ENCODE measurements around the gene ATP2A2. TPM values are rescaled to one million over a fixed set of nuclear protein-coding genes. Genes with fewer than 3 reads are reported as not detected.

ATP2A2 gene
- total RNA-seq, 6 experiments from 2014 or later, result 95.6 to 155 (median 113) TPM

DNA sequence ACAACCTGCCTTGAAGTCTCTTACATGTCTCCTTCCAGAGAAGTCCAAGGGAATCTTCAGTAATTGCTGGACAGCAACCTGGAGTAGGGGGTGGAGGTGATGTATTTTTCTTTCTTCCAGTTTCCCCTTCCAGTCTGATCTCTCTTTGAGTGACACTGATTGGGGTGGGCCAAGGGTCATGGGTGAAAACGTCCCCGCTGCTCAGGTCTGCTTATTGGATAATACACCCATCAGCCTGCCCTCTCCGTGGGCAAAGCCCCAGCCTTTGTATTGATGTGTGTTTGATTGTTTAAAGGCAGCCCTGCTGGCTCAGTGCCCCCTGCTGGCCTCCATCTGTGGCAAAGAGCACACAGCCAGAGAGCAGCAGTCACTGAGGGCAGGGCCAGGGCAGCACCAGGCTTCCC is 35.7 kb upstream of the ATP2A2 start:
- WGBS (ENCODE audit: insufficient coverage, low coverage, low lambda C conversion rate, missing lambda C conversion rate), result 17% methylated on average over 2 of the region's 3 CpGs
- H3K27me3 ChIP-seq, result no peaks in the 10 kb centered on the region
- intact Hi-C loops (cut with DNase I), result no loop called here
- DNase-seq (peak; percentile 84 to 92 (median 90)), ATAC-seq (peak; percentile 47 to 60 (median 55))
- H3K9me3 ChIP-seq, result no peaks in the 10 kb centered on the region
- H3K4me3 ChIP-seq, result no peak overlapping the region
- peak overlapping the region in 2 of 3 donors; percentile 92 to 93 for H3K27ac ChIP-seq
- H3K36me3 ChIP-seq, result no peaks in the 10 kb centered on the region
- H3K4me1 ChIP-seq, result peaks cover 0 to 47% (median 26%) of the 10 kb centered on the region in 4 donors
- no peak for TF ChIP-seq POLR2A (IDR thresholded peaks at IDR 0.05)
- TF ChIP-seq, protein P1, sequence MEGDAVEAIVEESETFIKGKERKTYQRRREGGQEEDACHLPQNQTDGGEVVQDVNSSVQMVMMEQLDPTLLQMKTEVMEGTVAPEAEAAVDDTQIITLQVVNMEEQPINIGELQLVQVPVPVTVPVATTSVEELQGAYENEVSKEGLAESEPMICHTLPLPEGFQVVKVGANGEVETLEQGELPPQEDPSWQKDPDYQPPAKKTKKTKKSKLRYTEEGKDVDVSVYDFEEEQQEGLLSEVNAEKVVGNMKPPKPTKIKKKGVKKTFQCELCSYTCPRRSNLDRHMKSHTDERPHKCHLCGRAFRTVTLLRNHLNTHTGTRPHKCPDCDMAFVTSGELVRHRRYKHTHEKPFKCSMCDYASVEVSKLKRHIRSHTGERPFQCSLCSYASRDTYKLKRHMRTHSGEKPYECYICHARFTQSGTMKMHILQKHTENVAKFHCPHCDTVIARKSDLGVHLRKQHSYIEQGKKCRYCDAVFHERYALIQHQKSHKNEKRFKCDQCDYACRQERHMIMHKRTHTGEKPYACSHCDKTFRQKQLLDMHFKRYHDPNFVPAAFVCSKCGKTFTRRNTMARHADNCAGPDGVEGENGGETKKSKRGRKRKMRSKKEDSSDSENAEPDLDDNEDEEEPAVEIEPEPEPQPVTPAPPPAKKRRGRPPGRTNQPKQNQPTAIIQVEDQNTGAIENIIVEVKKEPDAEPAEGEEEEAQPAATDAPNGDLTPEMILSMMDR (IDR thresholded peaks at IDR 0.05), result peak; percentile 50 to 57 (median 55)

DNA sequence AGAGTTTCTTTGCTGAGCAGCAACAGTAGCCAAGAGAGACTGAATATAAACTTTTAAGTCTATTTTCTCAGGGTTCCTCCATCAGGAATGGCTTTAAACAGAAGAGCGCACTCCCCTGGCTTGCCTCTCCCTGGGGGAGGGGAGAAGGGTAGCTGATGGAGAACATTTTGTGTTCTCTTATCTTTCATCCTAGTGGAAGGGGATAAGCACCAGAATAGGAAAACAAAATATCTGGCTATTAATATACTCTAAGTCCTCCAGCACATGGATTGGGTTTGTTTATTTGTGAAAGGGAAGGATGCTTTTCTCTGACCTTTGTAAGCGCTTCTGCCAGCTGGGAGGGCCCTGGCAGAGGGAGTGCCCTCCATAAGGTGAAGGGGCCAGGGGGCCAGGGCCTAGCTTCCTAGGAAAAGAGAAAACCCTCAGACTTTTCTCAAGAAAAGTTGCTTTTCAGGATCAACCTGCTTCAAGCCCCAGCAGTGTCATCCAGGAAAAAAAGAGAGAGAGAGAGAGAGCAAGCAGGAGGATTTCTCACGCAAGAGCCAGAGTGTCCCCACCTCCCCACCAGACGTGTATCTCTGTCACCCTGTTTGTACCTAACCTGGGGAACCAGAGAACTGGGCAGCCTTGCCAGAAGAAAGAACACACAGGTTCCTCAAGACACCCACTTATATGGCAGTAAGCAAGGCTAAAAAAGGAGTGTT is 34.3 kb upstream of the ATP2A2 start:
- Histone ChIP-seq H3K27me3 (no peaks in the 10 kb centered on the region), H3K4me1 (peaks cover 0 to 52% (median 29%) of the 10 kb centered on the region in 4 donors), H3K9me3 (no peaks in the 10 kb centered on the region), H3K4me3 (peak overlapping the region in 2 of 3 donors; percentile 3 to 24), H3K27ac (peak overlapping the region; percentile 49 to 93 (median 92)), H3K36me3 (no peaks in the 10 kb centered on the region)
- DNase-seq (peak in 1 of 3 donors; percentile 59), ATAC-seq (peak in 3 of 4 donors; percentile 8 to 22 (median 16))
- 19% methylated on average over 4 of the region's 4 CpGs for WGBS (ENCODE audit: insufficient coverage, low coverage, low lambda C conversion rate, missing lambda C conversion rate)
- TF ChIP-seq, protein P1 (IDR thresholded peaks at IDR 0.05), result no peak
- TF ChIP-seq POLR2A (IDR thresholded peaks at IDR 0.05), result no peak
- intact Hi-C loops (cut with DNase I), result no loop called here

DNA sequence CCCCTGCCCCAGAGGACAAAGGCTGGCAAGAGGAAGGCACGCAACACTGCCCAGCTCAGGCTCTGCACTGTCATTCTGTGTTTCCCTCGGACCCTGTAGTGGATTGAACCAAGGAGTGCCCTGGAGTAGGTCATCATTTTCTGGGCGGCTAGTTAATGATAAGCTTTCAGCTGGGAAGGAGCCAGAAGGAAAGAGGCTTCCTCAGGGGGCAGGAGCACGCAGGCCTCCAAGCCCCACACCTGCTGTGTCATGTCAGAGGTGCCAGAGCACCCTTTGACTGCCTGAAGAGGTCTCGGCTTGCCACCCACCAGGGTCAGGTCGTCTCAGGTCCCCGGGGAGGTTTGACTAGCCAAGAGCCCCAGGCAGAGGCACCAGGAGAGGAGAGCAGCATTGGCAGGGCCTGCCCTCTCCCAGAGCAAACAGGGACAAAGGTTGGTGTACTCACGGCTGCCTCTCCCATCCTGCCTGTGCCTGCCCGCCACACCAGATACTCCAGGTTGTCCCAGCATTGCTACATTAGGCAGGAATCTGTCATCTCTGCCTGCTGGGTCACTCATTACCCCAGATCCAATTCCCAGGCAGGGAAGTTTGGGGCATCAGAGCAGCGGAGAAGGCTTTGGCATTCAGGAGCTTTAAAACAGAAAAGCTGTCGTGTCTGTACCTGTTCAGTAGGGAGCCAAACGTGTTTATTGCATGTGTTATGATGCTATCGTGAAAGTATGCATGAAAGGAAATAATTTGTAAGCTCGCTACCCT is 33.5 kb upstream of the ATP2A2 start:
- Histone ChIP-seq H3K36me3 (no peaks in the 10 kb centered on the region), H3K9me3 (no peaks in the 10 kb centered on the region), H3K27me3 (no peaks in the 10 kb centered on the region), H3K27ac (peak overlapping the region; percentile 49 to 93 (median 92)), H3K4me1 (peaks cover 0 to 52% (median 29%) of the 10 kb centered on the region in 4 donors), H3K4me3 (peak overlapping the region in 2 of 3 donors; percentile 7 to 24)
- 34% methylated on average over 8 of the region's 14 CpGs for WGBS (ENCODE audit: insufficient coverage, low coverage, low lambda C conversion rate, missing lambda C conversion rate)
- TF ChIP-seq, protein P1 (IDR thresholded peaks at IDR 0.05), result no peak
- peak; percentile 50 for TF ChIP-seq POLR2A (IDR thresholded peaks at IDR 0.05)
- intact Hi-C loops (cut with DNase I), result no loop called here
- DNase-seq, result peak; percentile 86 to 96 (median 96)
- peak; percentile 77 to 88 (median 84) for ATAC-seq

DNA sequence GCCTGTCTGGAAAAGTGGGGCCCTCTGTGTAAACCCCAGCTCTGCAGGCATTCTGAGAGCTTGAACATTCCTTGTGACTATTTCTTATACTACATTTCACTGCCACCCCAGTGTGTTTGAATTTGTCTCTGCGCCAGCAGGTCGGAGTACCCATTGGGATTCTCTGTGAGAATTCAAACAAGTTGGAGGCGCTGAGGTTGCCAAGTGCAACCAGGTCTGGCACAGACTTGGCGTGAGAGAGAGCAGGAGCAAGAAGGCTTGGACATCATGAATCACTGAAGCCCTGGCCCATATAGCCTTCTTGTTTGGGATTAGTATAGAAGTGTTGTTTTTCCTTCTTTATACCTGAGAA is 33.0 kb upstream of the ATP2A2 start:
- WGBS (ENCODE audit: insufficient coverage, low coverage, low lambda C conversion rate, missing lambda C conversion rate), result 24% methylated on average over 3 of the region's 4 CpGs
- intact Hi-C loops (cut with DNase I), result no loop called here
- Histone ChIP-seq H3K9me3 (no peaks in the 10 kb centered on the region), H3K27me3 (no peaks in the 10 kb centered on the region), H3K4me3 (peak overlapping the region in 2 of 3 donors; percentile 7 to 24), H3K36me3 (no peaks in the 10 kb centered on the region), H3K27ac (peak overlapping the region; percentile 49 to 93 (median 92)), H3K4me1 (peaks cover 0 to 53% (median 29%) of the 10 kb centered on the region in 4 donors)
- peak; percentile 37 to 78 (median 72) for DNase-seq
- TF ChIP-seq, protein P1 (IDR thresholded peaks at IDR 0.05), result no peak
- TF ChIP-seq POLR2A (IDR thresholded peaks at IDR 0.05), result no peak
- peak in 2 of 4 donors; percentile 12 to 25 for ATAC-seq

Measured in right lobe of liver (tissue), 6 donors.